Tibial nerve (tissue), 3 donors: ENCODE measurements around the gene UCK2.
"Not testable (repeated sequence)": the region's sequence is repeated elsewhere in the genome, so short reads cannot be mapped to it uniquely, and the experiment has no call there.

ENCODE experiments used
- POLR2A ChIP-seq, 2 donors: fragments of 450-650 bp; IDR thresholded peaks; one replicate each; pipeline ENCODE4 v1.6.1; 2017; ENCODE audit warnings: antibody characterized with exemption in 2 of 2, mild to moderate bottlenecking in 2 of 2, moderate library complexity in 2 of 2
- TF ChIP-seq, protein P1 (sequence below), 5 experiments: fragments of 200-600 bp in 3 of 5; fragments of 450-650 bp in 2 of 5; sonication (generic) in 3 of 5; IDR thresholded peaks; one replicate each; pipeline ENCODE4 v1.5.1; 2016 to 2019; ENCODE audit warnings: antibody characterized with exemption in 5 of 5, mild to moderate bottlenecking in 3 of 5, moderate library complexity in 2 of 5

DNA sequence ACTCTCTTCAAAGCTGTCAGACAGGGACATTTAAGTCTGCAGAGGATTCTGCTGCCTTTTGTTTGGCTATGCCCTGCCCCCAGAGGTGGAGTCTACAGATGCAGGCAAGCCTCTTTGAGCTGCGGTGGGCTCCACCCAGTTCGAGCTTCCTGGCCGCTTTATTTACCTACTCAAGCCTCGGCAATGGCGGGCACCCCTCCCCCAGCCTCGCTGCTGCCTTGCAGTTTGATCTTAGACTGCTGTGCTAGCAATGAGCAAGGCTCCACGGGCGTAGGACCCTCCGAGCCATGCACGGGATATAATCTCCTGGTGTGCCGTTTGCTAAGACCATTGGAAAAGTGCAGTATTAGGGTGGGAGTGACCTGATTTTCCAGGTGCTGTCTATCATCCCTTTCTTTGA is 43.9 kb upstream of the UCK2 start:
- TF ChIP-seq, protein P1, sequence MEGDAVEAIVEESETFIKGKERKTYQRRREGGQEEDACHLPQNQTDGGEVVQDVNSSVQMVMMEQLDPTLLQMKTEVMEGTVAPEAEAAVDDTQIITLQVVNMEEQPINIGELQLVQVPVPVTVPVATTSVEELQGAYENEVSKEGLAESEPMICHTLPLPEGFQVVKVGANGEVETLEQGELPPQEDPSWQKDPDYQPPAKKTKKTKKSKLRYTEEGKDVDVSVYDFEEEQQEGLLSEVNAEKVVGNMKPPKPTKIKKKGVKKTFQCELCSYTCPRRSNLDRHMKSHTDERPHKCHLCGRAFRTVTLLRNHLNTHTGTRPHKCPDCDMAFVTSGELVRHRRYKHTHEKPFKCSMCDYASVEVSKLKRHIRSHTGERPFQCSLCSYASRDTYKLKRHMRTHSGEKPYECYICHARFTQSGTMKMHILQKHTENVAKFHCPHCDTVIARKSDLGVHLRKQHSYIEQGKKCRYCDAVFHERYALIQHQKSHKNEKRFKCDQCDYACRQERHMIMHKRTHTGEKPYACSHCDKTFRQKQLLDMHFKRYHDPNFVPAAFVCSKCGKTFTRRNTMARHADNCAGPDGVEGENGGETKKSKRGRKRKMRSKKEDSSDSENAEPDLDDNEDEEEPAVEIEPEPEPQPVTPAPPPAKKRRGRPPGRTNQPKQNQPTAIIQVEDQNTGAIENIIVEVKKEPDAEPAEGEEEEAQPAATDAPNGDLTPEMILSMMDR (IDR thresholded peaks at IDR 0.05) = not testable (repeated sequence)
- not testable (repeated sequence) for TF ChIP-seq POLR2A (IDR thresholded peaks at IDR 0.05)
